GM12878 (cell line): ENCODE data around the gene RAD18. TPM values are rescaled to one million over a fixed set of nuclear protein-coding genes. Genes with fewer than 3 reads are reported as not detected.

Source experiments
- ATAC-seq: fragments of 200-7000 bp; cut with Tn5 transposase; 3 replicates; pipeline ENCODE4 v1.9.1; 2020; ENCODE audit warnings: mild to moderate bottlenecking, moderate library complexity
- BruUV-seq: library from RNA; stranded (reverse); fragments of 400-500 nt; replicated peaks from 2 replicates; lab custom pipeline; 2021; lab: Mats Ljungman, UMichigan
- CTCF ChIA-PET: fragments of 300-600 bp; sonication (Branson Sonifier 250); formaldehyde crosslinking; extraction: SDS; loops from one replicate; lab custom pipeline; 2021; ENCODE audit warnings: inconsistent platforms; lab: Yijun Ruan, JAX
- POLR2A ChIA-PET: fragments of 350-600 bp; formaldehyde crosslinking; extraction: SDS; loops from one replicate; lab custom pipeline; 2021; ENCODE audit warnings: inconsistent platforms; lab: Charles Lee
- RAD21 ChIA-PET: fragments of 300-600 bp; sonication (Branson Sonifier 250); formaldehyde crosslinking; loops from one replicate; lab custom pipeline; 2023; ENCODE audit warnings: antibody characterized with exemption; ENCODE audit not compliant: unreplicated experiment; lab: Charles Lee
- SMC1A ChIA-PET: fragments of 300-600 bp; sonication (Branson Sonifier 250); formaldehyde crosslinking; loops from one replicate; lab custom pipeline; 2023; ENCODE audit not compliant: unreplicated experiment, uncharacterized antibody; lab: Charles Lee
- DNase-seq: peaks from one replicate; pipeline ENCODE4 v3.0.0-alpha.2; 2011; ENCODE audit warnings: low read depth, low spot score
- FAIRE-seq: peaks from 3 replicates; lab custom pipeline; 2011; peaks lifted over from hg19 to GRCh38; lab: Jason Lieb, UNC
- H2AFZ ChIP-seq: 2 replicates; pipeline ENCODE4 v1.6.0; 2011; ENCODE audit warnings: low read depth, low read length, control low read depth; ENCODE audit not compliant: control insufficient read depth
- H3K27ac ChIP-seq: 2 replicates; pipeline ENCODE4 v1.5.1; 2011; ENCODE audit warnings: control low read depth; ENCODE audit not compliant: control insufficient read depth, insufficient read depth
- H3K27me3 ChIP-seq, 2 experiments: replicated peaks in 1 of 2; 2 replicates each; pipeline versions ENCODE4 v1.6.0 to v1.6.1; 2011; ENCODE audit warnings: low read length in 1 of 2; ENCODE audit not compliant: control insufficient read depth in 2 of 2, insufficient read depth in 2 of 2
- H3K36me3 ChIP-seq, 2 experiments: 2 replicates each; pipeline ENCODE4 v1.5.1; 2011; ENCODE audit warnings: low read length in 1 of 2; ENCODE audit not compliant: control insufficient read depth in 2 of 2, insufficient read depth in 2 of 2
- H3K4me1 ChIP-seq: 2 replicates; pipeline ENCODE4 v1.6.1; 2011; ENCODE audit warnings: mild to moderate bottlenecking, low read length, moderate library complexity, mixed read lengths; ENCODE audit not compliant: control insufficient read depth, insufficient read depth
- H3K4me2 ChIP-seq: 2 replicates; pipeline ENCODE4 v1.6.0; 2011; ENCODE audit warnings: control low read depth; ENCODE audit not compliant: control insufficient read depth, insufficient read depth
- H3K4me3 ChIP-seq: fragments of 200-600 bp; sonication (generic); 2 replicates; pipeline ENCODE4 v1.5.1; 2016
- H3K79me2 ChIP-seq: 2 replicates; pipeline ENCODE4 v1.6.0; 2011; ENCODE audit warnings: low read length; ENCODE audit not compliant: control insufficient read depth, insufficient read depth
- H3K9ac ChIP-seq: 2 replicates; pipeline ENCODE4 v1.8.0; 2011; ENCODE audit warnings: low read length, control low read depth, mixed read lengths; ENCODE audit not compliant: control insufficient read depth, insufficient read depth
- H3K9me3 ChIP-seq: replicated peaks from 3 replicates; pipeline ENCODE4 v1.5.1; 2011; ENCODE audit warnings: mild to moderate bottlenecking, low read length; ENCODE audit not compliant: control insufficient read depth, insufficient read depth
- H4K20me1 ChIP-seq: 2 replicates; pipeline ENCODE4 v1.6.0; 2011; ENCODE audit not compliant: control insufficient read depth, insufficient read depth
- BRCA1 ChIP-seq: IDR thresholded peaks from 2 replicates; pipeline ENCODE4 v1.6.1; 2011; ENCODE audit warnings: low read depth, low read length, improper control_type of control experiment
- E2F4 ChIP-seq: IDR thresholded peaks from 2 replicates; pipeline ENCODE4 v1.6.1; 2012; ENCODE audit warnings: low read depth, low read length, improper control_type of control experiment
- HDAC6 ChIP-seq: fragments of 200-600 bp; sonication (generic); IDR thresholded peaks from one replicate; pipeline ENCODE4 v1.8.0; 2017; ENCODE audit warnings: antibody characterized with exemption; ENCODE audit not compliant: unreplicated experiment
- IRF5 ChIP-seq: fragments of 450-650 bp; IDR thresholded peaks from 2 replicates; pipeline ENCODE4 v1.6.1; 2017; ENCODE audit warnings: borderline replicate concordance
- NFIC ChIP-seq: IDR thresholded peaks from 2 replicates; pipeline ENCODE4 v1.6.1; 2012; ENCODE audit warnings: low read depth, mild to moderate bottlenecking, inconsistent platforms, low read length, moderate library complexity
- NKRF ChIP-seq: fragments of 450-650 bp; conservative IDR thresholded peaks from 2 replicates; pipeline ENCODE4 v1.6.1; 2017; ENCODE audit warnings: mild to moderate bottlenecking, moderate library complexity
- RELA ChIP-seq: fragments of 450-650 bp; IDR thresholded peaks from 2 replicates; pipeline ENCODE4 v1.8.0; 2014; ENCODE audit warnings: borderline replicate concordance; ENCODE audit not compliant: partially characterized antibody
- RELB ChIP-seq: fragments of 450-650 bp; IDR thresholded peaks from 2 replicates; pipeline ENCODE4 v1.6.1; 2017; ENCODE audit warnings: low read depth, mild to moderate bottlenecking, moderate library complexity
- SIN3A ChIP-seq: IDR thresholded peaks from 2 replicates; pipeline ENCODE4 v1.6.1; 2012; ENCODE audit warnings: low read depth, low read length, improper control_type of control experiment
- SMAD5 ChIP-seq: IDR thresholded peaks from 2 replicates; pipeline ENCODE4 v1.6.1; 2016; ENCODE audit warnings: antibody characterized with exemption, low read depth
- TBL1XR1 ChIP-seq: IDR thresholded peaks from 2 replicates; pipeline ENCODE4 v1.6.1; 2012; ENCODE audit warnings: low read depth, low read length, improper control_type of control experiment
- WRNIP1 ChIP-seq: IDR thresholded peaks from 2 replicates; pipeline ENCODE4 v1.6.1; 2011; ENCODE audit warnings: low read depth, low read length, improper control_type of control experiment, borderline replicate concordance
- ZBED1 ChIP-seq: IDR thresholded peaks from 2 replicates; pipeline ENCODE4 v1.6.1; 2016; ENCODE audit warnings: borderline replicate concordance
- ZBTB33 ChIP-seq: fragments of 450-650 bp; IDR thresholded peaks from 2 replicates; pipeline ENCODE4 v1.6.1; 2017; ENCODE audit warnings: mild to moderate bottlenecking
- ZNF217 ChIP-seq: fragments of 450-650 bp; IDR thresholded peaks from 2 replicates; pipeline ENCODE4 v1.6.1; 2017; ENCODE audit warnings: antibody characterized with exemption, mild to moderate bottlenecking
- WGBS: methylation state at CpG from one replicate; pipeline ENCODE4 v1.1.6; 2016; ENCODE audit warnings: low lambda C conversion rate; ENCODE audit not compliant: insufficient replicate concordance, insufficient coverage; ENCODE audit errors: missing lambda C conversion rate; 5-methylcytosine and 5-hydroxymethylcytosine counted together
- in situ Hi-C: fragments of 300-500 bp; cut with MboI; formaldehyde crosslinking; loops from 9 replicates; pipeline ENCODE4 v1.14.3; 2018; ENCODE audit warnings: mixed read lengths
- intact Hi-C: fragments of 100-400 bp; cut with micrococcal nuclease; formaldehyde crosslinking; loops from one replicate; pipeline ENCODE4 v1.14.2; 2022; ENCODE audit not compliant: unreplicated experiment
- polyA plus RNA-seq, 11 experiments: library from polyadenylated mRNA; depleted of rRNA in 4 of 11; unstranded in 6 of 11; stranded (reverse) in 5 of 11; fragments of >200 nt; fragmentation: Nextera tagmentation in 4 of 11; fragmentation: Illumina TruSeq in 1 of 11; extraction: Ambion mirVana in 4 of 11; extraction: Trizol in 1 of 11; gene quantifications; 1 replicate in 1 of 11; 2 replicates in 10 of 11; pipeline versions ENCODE4 v1.2.1 to v1.2.3, GENCODE V29; 2011 to 2016; ENCODE audit warnings: inconsistent platforms in 2 of 11, missing spikeins in 2 of 11, low read depth in 1 of 11
- total RNA-seq, 4 experiments: library from RNA; depleted of rRNA in 3 of 4; stranded (reverse); fragments of >200 nt in 3 of 4; fragmentation: Illumina TruSeq in 1 of 4; extraction: Trizol in 1 of 4; gene quantifications; 2 replicates each; pipeline versions ENCODE4 v1.2.1 to v1.2.3, GENCODE V29; 2013 to 2021

The RAD18 gene
- total and polyA plus RNA-seq, 10 of the 15 experiments (the other 5 are each of a cell fraction or from before 2014, with no cell fraction given) = 8.7 to 38.6 (median 19.2) TPM

GRCh38 chr3:8845641-8846040 is 117.6 kb downstream of the RAD18 start (continued):
- TF ChIP-seq TBL1XR1 (no peak), HDAC6 (no peak), SMAD5 (no peak), NFIC (no peak), SIN3A (no peak), ZBED1 (no peak), ZNF217 (no peak), NKRF (no peak), BRCA1 (no peak)

GRCh38 chr3:8843347-8843746 is 119.9 kb downstream of the RAD18 start:
- Histone ChIP-seq H3K36me3 (no peaks in the 10 kb centered on the region), H3K4me1 (no peaks in the 10 kb centered on the region), H3K79me2 (no peaks in the 10 kb centered on the region), H3K9me3 (no peaks in the 10 kb centered on the region), H3K4me2 (no peak overlapping the region), H3K27ac (no peak overlapping the region)
- RAD21 ChIA-PET = no interaction called here
- intact Hi-C loops = no loop called here
- ATAC-seq (no peak), FAIRE-seq (no peak), DNase-seq (no peak)
- WGBS = 72% methylated on average over 7 of the region's 7 CpGs
- SMC1A ChIA-PET = no interaction called here
- no TSS peak for BruUV-seq
- TF ChIP-seq WRNIP1 (no peak), E2F4 (no peak), RELB (no peak), ZBTB33 (no peak), IRF5 (no peak), RELA (no peak)
- TF ChIP-seq, all 136 proteins: peak for 0
- in situ Hi-C loops = no loop called here
- H3K9ac ChIP-seq = no peak overlapping the region
- ChIA-PET CTCF (no interaction called here), POLR2A (no interaction called here)
- H4K20me1 ChIP-seq = no peaks in the 10 kb centered on the region
- no peak overlapping the region for H3K4me3 ChIP-seq
- no peaks in the 10 kb centered on the region for H3K27me3 ChIP-seq
- H2AFZ ChIP-seq = no peak overlapping the region
